ENCODE measurements around the gene NKX1-2.

NKX1-2 gene

DNA sequence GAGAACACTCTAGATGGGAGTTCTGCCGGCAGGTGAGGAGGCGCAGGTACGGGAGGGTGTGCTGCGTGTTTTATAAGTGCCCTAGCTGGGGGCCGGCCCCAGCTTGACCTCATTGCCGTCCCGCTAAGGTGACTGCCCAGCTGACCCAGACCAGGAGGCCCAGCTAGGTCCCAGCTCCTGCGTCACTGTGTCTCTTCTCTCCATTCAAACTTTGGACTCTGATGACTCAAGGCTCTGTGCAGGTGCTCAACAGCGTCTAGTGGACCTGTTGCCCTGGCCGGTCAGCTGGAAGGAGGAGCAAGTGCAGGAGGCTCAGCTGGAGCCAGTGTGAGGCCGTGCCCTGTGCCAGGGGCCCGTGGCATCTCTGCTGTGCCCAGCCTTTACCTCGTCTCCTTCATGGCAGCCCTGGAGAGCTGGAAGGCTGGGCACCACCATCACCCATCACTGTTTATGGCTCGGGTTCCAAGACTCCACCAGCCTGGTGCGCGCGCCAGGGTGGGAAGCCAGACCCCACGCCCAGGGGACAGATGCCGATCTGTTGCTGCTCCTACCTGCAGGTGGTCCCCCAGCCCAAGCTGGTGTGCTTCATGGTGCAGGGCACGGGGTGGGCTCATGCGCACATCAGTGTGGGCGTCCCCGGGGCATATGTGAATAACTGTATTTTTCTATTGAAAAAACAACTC is 26.3 kb upstream of the NKX1-2 start:
- DNase-seq (ENCODE audit: low read depth) = no peak

DNA sequence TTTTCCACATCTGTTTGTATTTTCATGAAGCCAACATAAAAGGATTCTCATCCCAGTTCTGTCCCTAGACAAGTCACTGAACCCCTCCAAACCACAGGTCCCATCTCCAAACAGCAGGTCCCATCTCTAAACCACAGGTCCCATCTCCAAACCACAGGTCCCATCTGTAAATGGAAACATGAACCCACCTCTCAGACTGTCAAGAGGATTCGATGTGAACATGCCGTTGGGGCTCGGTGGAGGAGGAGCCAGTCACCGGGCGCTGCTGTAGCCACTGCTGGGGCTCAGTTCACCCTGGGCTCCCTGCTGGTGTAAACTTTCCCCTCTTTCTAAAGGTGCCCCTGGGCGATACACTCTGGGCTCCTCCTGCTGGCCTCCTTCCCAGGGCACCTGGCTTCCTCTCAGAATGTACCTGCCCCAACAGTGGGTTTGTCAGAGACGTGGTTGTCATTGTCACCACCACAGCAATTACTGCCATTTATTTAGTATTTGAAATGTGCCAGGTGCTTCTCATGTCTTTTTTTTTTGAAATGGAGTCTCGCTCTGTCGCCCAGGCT is 24.8 kb upstream of the NKX1-2 start:
- DNase-seq (ENCODE audit: low read depth) = no peak

DNA sequence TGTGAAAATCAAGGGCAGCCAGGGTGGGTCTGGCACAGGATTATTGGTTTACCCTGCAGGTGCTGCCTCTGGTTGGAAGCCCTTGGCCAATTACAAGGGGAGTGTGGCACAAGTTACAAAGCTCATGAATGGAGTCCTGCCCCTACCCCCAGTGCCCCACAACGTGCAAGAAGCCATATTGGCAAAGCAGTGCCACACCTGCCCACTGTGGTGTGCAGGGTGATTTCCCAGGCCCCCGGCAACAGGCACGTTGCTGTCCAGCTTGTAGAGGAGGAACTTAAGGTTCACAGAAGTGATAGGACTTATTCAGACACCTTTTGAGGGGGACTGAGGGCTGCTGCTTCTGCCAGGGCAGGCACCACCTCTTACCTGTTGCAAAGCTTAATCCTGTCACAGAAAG is 23.2 kb upstream of the NKX1-2 start:
- DNase-seq (ENCODE audit: low read depth) = no peak

DNA sequence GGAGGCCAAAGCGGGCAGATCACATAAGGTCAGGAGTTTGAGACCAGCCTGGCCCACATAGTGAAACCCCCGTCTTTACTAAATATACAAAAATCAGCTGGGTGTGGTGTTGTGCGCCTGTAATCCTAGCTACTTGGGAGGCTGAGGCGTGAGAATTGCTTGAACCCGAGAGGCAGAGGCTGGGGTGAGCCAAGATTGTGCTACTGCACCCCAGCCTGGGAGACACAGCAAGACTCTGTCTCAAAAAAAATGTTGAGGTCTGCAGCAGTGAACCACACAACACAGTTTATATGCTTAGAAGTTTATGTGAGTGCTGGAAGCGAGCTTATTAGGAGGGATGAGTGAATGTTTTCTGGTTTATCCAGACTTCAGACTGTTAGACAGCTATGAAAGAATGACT is 22.2 kb upstream of the NKX1-2 start:
- DNase-seq (ENCODE audit: low read depth) = no peak

DNA sequence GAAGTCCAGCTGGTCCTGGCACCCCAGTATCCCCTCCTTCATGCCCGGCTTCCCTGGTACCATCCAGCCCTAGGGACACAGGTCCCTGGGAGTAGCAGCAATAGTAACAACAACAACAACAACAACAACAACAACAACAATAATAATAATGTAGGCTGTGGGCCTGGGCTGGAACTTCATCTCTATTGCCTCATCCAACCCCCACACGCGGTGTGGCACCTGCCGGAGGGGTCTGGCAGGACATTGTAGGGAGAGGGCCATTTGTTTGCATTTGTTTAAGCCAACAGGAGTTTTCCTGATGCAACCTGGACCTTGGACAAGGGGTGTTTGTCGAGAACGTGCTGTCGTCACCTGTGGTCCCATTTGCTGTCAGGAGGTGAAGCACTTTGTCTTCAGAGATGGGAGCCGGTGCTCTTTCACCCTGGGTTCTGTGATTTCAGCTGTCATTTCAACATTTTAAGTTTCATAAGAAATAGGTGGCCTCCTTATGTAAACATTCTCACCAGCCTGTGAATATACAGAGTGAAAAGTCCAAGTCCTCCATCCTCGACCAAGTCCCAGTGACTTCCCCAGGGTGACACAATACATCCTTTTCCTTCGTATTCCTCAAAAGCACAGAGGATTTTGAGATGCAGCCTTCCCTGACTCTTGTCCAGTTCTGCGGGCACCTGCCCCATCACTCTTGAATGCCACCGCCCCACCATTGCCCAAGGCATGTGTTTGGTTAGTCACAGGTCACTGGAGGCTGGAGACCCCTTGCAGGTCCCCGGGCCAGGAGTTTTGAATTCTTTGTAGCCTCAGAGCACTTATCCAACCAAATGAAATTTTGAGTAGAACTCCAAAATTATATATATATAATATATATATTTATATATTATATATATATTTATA is 21.0 kb upstream of the NKX1-2 start:
- no peak for DNase-seq (ENCODE audit: low read depth)

DNA sequence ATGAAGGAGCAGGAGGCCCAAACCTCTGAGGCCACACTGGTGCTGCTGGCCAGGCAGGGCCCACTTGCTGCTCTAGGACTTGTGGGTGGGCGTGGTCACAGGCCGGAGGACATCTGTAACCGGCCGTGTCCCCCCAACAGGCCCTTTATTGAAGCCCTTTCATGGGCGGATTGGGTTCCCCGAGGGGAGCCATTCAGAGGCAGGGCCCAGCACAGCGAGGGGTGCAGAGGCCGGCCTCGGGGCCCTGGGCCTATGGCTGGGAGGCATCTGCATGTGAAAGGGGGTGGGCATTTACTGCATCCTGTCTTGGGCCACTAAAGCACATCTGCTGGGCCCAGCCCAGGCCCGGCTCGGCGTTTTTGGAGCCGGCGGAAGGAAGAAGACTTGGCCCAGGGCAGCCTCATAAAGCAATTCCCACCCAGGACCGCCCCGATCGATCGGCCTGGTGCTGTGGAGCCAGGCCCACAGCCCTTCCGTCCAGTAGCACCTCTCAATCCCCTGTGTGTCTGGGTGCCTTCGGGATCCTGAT is 20.2 kb upstream of the NKX1-2 start:
- no peak for DNase-seq (ENCODE audit: low read depth)

DNA sequence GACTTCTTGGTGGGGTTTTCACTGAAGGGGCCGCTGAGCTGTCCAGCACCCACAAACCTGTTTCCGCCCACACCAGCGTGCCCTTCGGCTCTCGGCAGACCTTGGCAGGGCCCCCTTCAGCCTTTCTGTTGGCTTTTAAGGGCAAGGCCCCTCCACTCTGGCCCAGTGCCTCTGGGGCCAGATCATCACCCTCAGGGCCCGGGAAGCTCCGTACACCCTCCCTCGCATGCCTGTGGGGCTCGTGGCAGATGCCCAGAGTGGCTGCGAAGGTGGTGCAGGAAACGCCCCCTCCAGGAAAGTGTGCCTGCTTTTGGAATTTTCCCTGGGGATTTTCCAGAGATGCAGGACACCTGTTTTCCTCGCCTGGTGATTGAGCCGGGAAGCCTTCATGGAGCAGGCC is 18.8 kb upstream of the NKX1-2 start:
- DNase-seq (ENCODE audit: low read depth) = no peak

DNA sequence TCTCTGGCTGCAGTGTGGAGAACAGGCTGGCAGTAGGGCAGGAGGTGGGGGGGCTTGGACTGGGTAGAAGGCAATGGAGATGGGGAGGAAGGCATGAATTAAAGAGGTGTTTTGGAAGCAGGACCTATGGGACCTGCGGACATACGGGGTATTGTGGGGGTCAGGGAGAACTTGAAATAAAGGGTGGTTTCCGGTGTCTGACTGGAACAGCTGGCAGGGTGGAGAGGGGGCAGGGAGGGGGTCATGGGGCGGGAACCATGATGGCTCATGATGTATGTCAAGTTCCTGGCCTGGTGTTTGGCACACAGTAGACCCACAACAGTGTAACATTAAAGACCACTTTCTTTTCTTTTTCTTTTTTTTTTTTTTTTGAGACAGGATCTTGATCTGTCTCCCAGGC is 17.3 kb upstream of the NKX1-2 start:
- DNase-seq (ENCODE audit: low read depth) = no peak

DNA sequence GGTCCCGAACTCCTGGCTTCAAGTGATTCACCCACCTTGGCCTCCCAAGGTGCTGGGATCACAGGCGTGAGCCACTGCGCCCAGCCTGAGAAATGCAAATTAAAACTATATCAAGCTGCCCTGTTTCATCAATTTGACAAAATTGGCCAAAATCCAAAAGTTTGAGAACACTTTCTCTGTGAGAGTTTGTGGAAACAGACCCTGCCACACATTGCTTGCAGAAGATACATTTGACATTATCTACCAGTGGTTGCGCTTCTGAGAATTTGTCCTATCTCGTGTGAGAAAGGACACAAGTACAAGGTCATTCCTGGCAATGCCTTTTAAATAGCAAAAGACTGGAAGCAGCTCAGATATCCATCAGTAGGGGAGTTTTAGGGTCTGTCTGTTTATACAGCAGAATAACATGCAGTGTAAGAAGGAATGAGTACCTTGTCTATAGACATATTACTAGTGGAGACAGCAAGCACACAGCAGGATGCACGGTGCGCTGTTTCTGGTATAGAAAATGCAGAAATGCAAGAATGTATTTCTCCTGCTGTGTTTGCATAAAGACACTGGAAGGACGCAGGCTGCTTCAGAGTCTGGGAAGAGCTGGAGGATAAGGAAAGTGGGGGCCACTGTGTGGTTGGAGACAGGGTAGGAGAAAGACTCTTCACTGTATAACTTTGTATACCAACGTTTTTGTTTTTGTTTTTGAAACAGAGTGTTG is 16.1 kb upstream of the NKX1-2 start:
- DNase-seq (ENCODE audit: low read depth) = no peak

DNA sequence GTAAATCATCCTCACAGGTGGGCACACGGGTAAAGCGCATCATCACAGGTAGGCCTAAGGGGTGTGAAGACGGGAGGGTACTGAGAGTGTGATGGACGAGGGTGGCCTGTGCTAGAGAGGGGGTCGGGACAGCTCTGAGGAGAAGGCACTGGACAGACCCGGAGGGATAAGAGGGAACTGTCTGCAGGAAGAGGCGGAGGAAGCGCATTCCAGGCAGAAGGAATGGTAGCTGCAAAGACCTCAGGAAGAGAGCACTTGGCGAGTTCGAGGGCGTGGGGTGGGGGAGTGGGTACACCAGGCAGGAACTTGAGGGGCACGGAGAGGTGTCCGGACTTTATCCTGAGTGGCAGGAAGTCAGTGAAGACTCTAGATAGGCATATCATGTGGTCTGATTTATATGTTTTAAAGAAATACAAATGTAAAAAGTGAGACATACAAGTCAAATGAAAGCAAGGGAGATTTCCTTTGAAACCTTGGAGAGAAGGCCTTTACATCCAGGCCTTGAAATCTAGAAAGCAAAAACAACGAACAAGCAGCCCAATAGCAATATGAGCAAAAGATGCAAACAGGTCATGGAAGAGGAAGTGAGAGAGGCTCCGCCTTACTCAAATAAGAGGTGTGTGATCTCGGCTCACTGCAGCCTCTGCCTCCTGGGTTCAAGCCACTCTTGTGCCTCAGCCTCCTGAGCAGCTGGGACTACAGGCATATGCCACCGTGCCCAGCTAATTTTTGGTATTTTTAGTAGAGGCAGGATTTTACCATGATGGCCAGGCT is 15.4 kb upstream of the NKX1-2 start:
- DNase-seq (ENCODE audit: low read depth) = no peak

DNA sequence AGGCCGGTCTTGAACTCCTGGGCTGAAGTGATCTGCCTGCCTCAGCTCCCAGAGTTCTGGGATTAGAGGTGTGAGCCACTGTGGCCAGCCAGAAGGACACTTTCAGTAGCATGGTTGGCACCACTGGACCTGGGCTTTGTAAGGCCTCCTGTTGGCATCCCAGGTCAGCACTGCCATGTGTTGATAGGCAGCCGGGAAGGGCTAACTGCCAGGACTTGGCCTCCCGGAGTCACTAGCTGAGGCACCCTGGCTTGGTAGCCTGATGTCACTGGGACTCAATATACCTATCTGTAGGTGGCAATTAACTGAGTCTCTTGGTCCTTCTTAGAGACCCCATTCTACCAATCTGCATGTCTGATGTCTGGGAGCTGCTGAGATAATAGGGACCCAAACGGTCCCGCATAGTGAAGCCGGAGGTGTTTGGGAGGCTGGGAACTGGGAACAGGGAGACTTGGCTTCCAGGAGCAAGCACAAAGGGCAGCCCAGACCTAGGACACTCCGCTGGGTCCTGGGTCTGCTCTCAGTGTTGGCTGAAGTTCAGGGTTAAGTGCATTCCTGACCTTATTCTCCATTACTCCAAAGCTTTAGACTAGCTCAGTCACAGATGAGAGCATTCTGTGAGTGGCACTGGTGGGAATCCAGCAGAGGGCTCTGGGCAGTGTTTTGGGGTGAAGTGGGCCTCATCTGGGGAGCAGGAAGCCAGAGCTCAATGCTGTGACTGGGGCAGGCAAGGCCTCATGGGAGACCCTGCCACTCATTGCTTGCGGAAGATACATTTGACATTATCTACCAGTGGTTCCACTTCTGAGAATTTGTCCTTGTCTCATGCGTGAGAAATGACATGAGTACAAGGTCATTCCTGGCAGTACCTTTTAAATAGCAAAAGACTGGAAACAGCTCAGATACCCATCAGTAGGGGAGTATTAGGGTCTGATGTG is 14.5 kb upstream of the NKX1-2 start:
- no peak for DNase-seq (ENCODE audit: low read depth)

DNA sequence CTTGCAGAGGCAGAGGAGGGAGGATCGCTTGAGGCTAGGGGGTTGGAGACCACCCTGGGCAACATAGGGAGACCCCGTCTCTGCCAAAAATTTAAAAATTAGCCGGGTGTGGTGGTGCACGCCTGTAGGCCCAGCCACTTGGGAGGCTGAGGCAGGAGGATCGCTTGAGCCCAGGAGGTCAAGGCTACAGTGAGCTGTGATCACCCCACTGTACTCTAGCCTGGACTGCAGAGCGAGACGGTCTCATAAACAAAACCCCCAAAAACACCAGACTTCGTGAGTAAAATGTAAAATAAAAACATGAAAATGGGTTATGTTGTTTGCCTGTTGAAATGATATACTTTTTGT is 12.5 kb upstream of the NKX1-2 start:
- no peak for DNase-seq (ENCODE audit: low read depth)

DNA sequence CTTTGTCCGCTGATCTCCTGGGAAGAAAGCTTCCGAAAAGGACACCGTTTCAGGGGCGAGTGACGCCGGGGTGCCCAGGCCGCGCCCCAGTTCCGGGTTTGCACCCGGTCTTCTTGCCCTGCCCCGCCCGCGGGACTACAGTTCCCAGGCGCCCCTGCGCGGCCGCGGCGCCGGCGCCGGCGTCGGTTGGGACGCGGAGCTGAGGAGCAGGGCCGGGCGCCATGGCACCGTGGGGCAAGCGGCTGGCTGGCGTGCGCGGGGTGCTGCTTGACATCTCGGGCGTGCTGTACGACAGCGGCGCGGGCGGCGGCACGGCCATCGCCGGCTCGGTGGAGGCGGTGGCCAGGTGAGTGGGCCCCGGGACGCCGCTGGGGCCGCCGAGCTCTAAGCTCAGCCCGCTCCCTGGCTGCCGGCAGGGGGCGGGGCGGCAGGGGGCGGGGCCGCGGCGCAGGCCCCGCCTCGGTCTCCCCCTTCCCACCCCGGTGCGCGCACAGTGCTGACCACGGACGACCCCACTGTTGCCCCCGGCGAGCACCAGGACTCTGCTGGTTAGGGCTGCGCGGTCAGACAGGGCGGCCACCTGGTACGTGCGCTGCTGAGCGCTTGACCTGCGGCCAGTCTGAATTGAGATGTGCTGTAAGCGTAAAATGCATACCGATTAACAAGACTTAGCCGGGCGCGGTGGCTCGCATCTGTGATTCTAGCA is 12.0 kb upstream of the NKX1-2 start, which contains the start of gene LHPP:
TSS of gene LHPP (plus strand) at position 182 of the 706 bp plus-strand sequence. CDS start at position 222, 40 bp downstream.
- peak; percentile 68 for DNase-seq (ENCODE audit: low read depth)

DNA sequence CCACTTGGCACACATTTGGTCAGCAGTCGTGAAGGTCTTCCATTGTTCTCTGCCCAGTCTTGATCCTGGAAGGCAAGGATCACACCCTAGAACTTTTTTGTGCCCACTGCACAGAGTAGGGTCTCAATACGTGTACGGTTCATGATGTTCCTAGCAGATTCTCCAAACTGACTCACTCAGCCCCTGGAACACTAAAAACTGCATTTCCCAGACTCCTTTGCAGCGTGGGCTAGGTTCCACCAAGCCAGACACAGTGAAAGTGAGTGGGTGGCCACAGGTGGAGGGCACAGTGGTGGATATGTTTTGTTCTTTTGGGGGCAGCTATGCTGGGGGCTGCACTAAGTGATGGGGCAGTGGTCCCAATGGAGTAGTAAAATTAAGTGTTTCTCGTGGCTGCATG is 10.3 kb upstream of the NKX1-2 start:
- no peak for DNase-seq (ENCODE audit: low read depth)

DNA sequence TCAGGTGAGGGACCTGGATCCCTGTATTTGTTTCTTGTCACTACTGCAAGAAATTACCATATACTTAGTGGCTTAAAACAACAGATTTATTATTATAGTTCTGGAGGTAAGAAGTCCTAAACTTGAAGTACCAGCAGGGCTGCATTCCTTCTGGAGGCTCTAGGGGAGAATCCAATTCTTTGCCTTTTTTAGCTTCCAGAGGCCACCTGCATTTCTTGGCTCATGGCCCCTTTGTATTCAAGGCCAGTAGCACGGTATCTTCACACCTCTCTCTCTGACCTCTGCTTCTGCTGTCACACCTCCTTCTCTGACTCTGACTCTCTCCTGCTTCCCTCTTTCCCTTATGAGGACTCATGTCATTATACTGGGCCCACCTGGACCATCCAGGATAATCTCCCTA is 9.6 kb upstream of the NKX1-2 start:
- no peak for DNase-seq (ENCODE audit: low read depth)

DNA sequence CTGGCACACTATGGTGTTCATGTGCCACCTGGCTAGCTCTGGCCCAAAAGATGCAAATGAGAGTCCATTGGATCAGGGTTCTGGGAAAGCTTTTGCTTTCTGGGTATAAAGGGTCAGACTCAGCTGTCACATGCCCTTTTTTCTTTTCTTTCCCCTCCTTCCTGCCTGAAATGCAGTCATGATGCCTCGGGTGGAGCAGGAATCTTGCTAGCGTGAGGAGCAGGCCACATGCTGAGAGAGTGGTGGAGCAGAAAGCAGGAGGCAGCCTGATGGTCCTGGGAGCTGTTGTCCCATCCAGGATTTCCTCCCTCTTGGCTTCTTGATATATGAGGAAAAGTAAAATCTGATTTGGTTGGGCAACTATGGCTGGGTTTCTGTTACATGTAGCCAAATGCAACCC is 9.1 kb upstream of the NKX1-2 start:
- DNase-seq (ENCODE audit: low read depth) = no peak

DNA sequence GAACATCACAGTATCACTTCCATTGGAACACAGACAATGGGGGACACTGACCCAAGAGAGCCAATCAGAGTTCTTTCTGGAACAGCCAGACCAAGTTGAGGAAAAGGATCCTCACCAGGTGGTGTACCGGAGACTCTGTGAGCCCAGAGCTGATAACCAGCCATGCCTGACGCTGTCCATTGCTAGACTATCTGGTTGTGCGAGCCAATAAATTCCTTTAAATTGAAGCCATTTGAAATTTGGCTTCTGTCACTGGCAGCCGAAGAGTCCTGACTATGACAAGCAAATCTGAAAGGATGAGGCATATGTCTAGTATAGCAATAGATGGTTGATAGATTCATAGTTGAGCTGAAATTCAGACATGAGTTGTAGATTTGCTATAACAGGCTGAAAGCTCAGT is 8.6 kb upstream of the NKX1-2 start:
- DNase-seq (ENCODE audit: low read depth) = no peak

DNA sequence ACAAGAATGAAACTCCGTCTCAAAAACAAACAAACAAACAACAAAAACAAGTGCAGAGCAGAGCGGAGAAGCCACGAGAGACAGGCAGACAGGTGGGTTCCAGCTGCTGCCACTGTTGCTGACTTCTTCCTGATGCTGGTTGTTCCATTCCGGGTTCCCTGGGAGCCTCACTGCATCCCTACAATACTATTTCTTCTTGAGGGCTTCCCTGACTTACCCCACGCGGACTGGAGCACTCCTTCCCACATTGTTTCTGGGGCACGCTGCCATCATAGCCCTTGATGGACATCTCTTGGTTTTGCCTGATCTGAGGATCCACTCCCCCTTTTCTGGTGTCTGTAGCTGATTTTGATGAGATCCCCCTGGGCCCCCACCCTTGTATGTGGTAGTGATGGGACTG is 5.6 kb upstream of the NKX1-2 start:
- DNase-seq (ENCODE audit: low read depth) = no peak

DNA sequence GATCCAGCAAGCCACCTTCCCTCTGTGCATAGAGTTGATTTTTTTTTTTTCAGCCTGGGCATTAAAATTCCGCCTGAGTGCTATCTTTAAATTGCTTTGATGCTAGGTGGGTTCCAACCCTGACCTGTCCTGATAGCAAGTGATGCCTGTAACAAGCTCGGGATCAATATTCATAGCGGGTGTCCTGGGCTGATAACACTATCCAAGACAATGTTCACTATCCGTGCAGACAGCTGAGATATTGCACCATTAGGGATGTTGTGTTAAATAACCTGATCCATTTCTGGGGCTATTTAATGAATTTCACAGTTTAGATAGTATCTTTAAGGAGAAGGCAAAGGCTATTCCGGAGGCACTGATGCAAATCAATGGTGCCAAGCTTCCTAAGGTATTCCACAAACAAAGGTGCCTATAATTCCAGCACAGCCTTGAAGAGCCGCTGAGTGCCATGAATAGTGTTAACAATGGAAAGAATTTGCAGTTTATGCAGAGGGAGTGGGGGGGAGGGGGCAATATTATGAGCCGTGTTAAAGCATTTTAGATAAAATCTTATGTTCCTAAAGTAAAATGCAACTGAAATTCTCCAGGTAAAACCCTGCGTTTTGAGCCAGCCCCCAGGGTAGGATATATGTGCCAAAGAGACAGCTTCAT is 4.2 kb upstream of the NKX1-2 start:
- DNase-seq (ENCODE audit: low read depth) = no peak

Measured in stimulated activated CD8-positive, alpha-beta memory T cell treated with anti-CD3 and anti-CD28 coated beads, Interleukin-7, amount 100 ng/mL, for 24 hours (primary cell).